HFF-Myc (cell line): ENCODE results near the gene TSR3.

Experiments used
- DNase-seq: peaks from one replicate; pipeline ENCODE4 v3.0.0-alpha.2; 2011; ENCODE audit warnings: low read depth; ENCODE audit errors: extremely low read depth
- H3K4me3 ChIP-seq: replicated peaks from 2 replicates; pipeline ENCODE4 v1.5.1; 2011; ENCODE audit warnings: low read depth, mild to moderate bottlenecking, control low read depth, low read length
- TF ChIP-seq, protein P1 (sequence below): IDR thresholded peaks from 2 replicates; pipeline ENCODE4 v1.5.1; 2012; ENCODE audit warnings: mild to moderate bottlenecking, low read depth, low read length, control low read depth; ENCODE audit errors: missing control alignments

Gene TSR3

DNA sequence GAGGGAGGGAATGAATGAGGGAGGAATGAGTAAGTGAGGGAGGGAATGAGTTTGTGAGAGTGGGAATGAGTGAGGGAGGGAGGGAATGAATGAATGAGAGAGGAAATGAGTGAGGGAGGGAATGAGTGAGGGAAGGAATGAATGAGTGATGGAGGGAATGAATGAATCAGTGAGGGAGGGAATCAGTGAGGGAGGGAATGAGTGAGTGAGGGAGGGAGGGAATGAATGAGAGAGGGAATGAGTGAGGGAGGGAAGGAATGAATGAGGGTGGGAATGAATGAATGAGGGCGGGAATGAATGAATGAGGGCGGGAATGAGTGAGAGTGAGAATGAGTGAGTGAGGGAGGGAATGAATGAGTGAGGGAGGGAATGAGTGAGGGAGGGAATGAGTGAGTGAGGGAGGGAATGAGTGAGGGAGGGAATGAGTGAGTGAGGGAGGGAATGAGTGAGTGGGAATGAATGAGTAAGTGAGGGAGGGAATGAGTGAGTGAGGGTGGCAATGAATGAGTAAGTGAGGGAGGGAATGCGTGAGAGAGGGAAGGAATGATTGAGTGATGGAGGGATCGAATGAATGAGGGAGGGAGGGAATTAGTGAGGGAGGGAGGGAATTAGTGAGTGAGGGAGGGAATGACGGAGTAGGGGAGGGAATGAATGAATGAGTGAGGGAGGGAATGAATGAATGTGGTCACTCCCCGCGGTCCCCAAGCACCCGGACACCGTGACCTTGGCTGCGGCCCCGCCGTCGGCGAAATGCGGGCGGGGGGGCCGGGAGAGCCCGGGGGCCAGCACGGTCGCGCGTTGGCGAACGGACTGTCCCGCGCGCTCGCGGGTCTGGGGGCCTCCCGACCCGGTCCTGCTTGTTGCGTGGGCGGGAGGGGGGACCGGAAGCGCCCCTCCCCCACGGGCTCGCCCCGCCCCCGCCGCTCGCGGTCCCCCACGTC lies 43.4 kb downstream of the TSR3 start:
- no peak for DNase-seq
- TF ChIP-seq, protein P1, sequence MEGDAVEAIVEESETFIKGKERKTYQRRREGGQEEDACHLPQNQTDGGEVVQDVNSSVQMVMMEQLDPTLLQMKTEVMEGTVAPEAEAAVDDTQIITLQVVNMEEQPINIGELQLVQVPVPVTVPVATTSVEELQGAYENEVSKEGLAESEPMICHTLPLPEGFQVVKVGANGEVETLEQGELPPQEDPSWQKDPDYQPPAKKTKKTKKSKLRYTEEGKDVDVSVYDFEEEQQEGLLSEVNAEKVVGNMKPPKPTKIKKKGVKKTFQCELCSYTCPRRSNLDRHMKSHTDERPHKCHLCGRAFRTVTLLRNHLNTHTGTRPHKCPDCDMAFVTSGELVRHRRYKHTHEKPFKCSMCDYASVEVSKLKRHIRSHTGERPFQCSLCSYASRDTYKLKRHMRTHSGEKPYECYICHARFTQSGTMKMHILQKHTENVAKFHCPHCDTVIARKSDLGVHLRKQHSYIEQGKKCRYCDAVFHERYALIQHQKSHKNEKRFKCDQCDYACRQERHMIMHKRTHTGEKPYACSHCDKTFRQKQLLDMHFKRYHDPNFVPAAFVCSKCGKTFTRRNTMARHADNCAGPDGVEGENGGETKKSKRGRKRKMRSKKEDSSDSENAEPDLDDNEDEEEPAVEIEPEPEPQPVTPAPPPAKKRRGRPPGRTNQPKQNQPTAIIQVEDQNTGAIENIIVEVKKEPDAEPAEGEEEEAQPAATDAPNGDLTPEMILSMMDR, result no peak
- peak overlapping the region; percentile 54 for H3K4me3 ChIP-seq

DNA sequence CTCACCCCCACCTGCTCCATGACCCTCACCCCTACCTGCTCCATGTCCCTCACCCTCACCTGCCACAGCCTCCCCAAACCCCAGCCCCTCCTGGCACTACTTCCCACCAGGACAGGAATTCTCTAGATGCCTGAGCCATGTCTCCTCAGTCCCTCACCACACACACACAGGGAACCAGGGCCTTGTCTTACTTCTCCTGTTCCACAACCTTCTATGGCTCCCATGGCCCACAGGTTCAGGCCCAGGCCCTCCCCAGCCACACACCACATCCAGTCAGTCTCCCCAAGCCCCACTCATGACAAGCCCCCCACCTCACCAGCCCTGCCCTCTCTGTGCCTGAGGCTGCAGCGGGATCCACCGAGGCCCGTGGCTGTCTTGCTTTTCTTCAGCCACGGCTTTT lies 45.3 kb downstream of the TSR3 start:
- no peak for DNase-seq
- TF ChIP-seq, protein P1, result no peak
- H3K4me3 ChIP-seq, result no peak overlapping the region

- TF ChIP-seq, protein P1, result no peak
- H3K4me3 ChIP-seq, result no peak overlapping the region
- no peak for DNase-seq
These were observed 45.9 kb downstream of the TSR3 start for GRCh38 chr16:1305823-1306222.

DNA sequence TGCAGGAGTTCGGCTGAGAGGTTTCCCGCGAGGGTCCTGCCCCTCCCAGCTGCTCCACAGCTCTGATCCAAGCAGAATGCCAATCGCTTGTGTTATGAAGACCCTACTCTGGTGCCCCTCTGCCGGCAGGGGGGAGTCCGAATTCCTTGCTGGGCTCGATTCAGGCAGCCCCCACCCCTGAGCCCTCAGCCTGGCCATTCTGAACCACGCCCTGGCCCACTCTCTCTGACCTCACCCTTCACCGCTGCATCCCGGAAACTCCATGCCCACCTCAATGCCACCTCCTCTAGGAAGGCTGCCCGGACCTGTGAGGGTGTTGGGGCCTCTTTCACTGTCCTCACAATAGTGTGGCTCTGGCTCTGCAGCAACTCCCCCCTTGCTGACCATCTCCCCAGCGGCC lies 50.1 kb downstream of the TSR3 start:
- TF ChIP-seq, protein P1, result no peak
- no peak for DNase-seq

DNA sequence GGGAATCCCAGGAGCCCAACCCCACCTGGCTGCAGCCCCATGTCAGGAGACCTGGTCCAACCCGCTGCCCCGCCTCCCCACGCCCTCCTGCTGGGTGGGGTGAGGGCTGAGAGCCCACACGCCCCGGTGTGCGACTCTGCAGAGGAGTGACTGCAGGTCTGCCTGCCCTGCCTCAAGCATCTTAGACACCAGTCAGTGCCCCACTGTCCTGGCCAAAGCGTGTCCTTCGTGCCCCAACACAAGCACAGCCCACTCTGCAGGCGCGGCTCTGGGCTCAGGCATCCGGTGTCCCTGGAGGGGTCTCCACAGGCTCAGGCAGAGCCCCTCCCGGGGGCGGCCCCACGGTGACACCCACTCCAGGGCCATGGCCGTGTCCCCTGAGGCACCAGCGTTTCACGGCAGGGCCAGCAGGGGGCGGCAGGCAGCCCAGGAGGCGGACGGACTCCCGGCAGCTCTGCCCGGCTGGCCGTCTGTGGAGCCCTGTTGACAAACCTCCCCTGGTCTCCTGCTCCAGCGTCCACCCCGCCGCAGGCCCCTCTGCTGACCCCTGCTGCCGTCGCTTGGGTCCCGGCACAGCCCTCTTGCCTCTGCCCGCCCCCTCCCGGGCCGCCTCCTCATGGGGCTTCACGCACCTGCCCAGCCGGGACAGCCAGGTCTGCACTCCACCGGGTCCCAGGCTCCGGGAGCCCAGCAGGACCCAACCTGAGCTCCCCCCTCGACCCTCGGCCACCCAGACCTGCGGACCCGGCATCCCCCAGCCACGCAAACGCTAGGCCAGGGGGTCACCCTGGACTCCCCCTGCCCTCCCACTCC lies 50.8 kb downstream of the TSR3 start:
- H3K4me3 ChIP-seq, result no peak overlapping the region
- DNase-seq, result no peak
- TF ChIP-seq, protein P1, result peak; percentile 83

More for the DNA sequence above, 50.1 kb downstream of the TSR3 start:
- H3K4me3 ChIP-seq, result no peak overlapping the region

DNA sequence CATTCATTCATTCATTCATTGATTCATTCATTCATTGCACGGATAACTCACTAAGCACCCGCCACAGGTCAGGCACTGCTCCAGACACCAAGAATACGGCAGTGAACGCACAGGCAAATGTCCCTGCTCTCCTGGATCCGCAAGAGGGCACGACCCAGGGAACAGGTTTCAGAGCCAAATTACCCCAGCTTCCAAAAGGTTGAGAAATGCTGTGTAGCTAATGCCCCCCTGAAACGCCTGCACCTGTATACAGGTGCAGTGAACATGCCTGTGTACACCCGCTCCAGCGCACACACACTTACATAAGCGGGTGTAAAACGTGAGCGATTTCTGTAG lies 51.8 kb downstream of the TSR3 start:
- H3K4me3 ChIP-seq, result no peak overlapping the region
- no peak for DNase-seq
- TF ChIP-seq, protein P1, result no peak
